K562 (cell line): ENCODE measurements around the gene VPS16. TPM values are rescaled to one million over a fixed set of nuclear protein-coding genes. Genes with fewer than 3 reads are reported as not detected.

Experiments
- BDP1 ChIP-seq: IDR thresholded peaks from 3 replicates; pipeline ENCODE4 v1.6.1; 2011; ENCODE audit not compliant: insufficient read length, insufficient read depth
- HOXB6 ChIP-seq: fragments of 250-450 bp; sonication (Bioruptor Pico); IDR thresholded peaks from 2 replicates; pipeline ENCODE4 v1.5.1; 2022; ENCODE audit warnings: mild to moderate bottlenecking, borderline replicate concordance
- KAT8 ChIP-seq: fragments of 450-650 bp; IDR thresholded peaks from 2 replicates; pipeline ENCODE4 v1.6.1; 2016; ENCODE audit warnings: low read depth, mild to moderate bottlenecking
- KLF6 ChIP-seq: fragments of 250-450 bp; sonication (Bioruptor Pico); IDR thresholded peaks from 2 replicates; pipeline ENCODE4 v1.4.0; 2020; ENCODE audit warnings: mild to moderate bottlenecking, moderate library complexity, borderline replicate concordance
- LCOR ChIP-seq: sonication (generic); formaldehyde crosslinking; IDR thresholded peaks from 2 replicates; pipeline ENCODE4 v1.8.0; 2022; ENCODE audit warnings: mild to moderate bottlenecking, missing genetic modification reagents
- MTA3 ChIP-seq: fragments of 450-650 bp; formaldehyde crosslinking; IDR thresholded peaks from 2 replicates; pipeline ENCODE4 v1.6.1; 2017; ENCODE audit warnings: mild to moderate bottlenecking, borderline replicate concordance
- SAFB ChIP-seq: fragments of 200-400 bp; formaldehyde crosslinking; IDR thresholded peaks from 2 replicates; pipeline ENCODE4 v1.6.1; 2017; ENCODE audit warnings: low read depth, low read length, borderline replicate concordance
- SETDB1 ChIP-seq: IDR thresholded peaks from one replicate; pipeline ENCODE4 v1.6.1; 2012; ENCODE audit warnings: low read length, control low read depth, inconsistent platforms
- SNIP1 ChIP-seq: fragments of 450-650 bp; IDR thresholded peaks from 2 replicates; pipeline ENCODE4 v1.7.1; 2017; ENCODE audit warnings: low read depth, mild to moderate bottlenecking
- TARDBP ChIP-seq: fragments of 450-650 bp; IDR thresholded peaks from 2 replicates; pipeline ENCODE4 v1.6.1; 2016
- TEAD2 ChIP-seq: fragments of 450-650 bp; IDR thresholded peaks from 2 replicates; pipeline ENCODE4 v1.6.1; 2016; ENCODE audit warnings: missing genetic modification characterization, control low read depth, missing compliant biosample characterization
- YY1 ChIP-seq, 3 experiments: IDR thresholded peaks; 2 replicates each; pipeline ENCODE4 v1.6.1; 2011; ENCODE audit warnings: low read length in 2 of 3, mild to moderate bottlenecking in 2 of 3, moderate library complexity in 2 of 3, borderline replicate concordance in 1 of 3, control low read depth in 1 of 3, low read depth in 1 of 3; ENCODE audit not compliant: insufficient read depth in 3 of 3, insufficient replicate concordance in 2 of 3, control insufficient read depth in 1 of 3, insufficient read length in 1 of 3; ENCODE audit errors: extremely low read depth in 1 of 3
- ZNF184 ChIP-seq: sonication (generic); formaldehyde crosslinking; IDR thresholded peaks from 2 replicates; pipeline ENCODE4 v1.5.0; 2020; ENCODE audit warnings: missing genetic modification reagents
- ZNF695 ChIP-seq: fragments of 450-650 bp; formaldehyde crosslinking; IDR thresholded peaks from 2 replicates; pipeline ENCODE4 v1.4.0; 2020; ENCODE audit warnings: mild to moderate bottlenecking, moderate library complexity
- polyA plus RNA-seq, 8 experiments: library from polyadenylated mRNA; depleted of rRNA in 4 of 8; stranded (reverse) in 5 of 8; unstranded in 3 of 8; fragments of >200 nt; fragmentation: Nextera tagmentation in 2 of 8; fragmentation: Illumina TruSeq in 1 of 8; extraction: Ambion mirVana in 2 of 8; extraction: Trizol in 1 of 8; gene quantifications; 2 replicates each; pipeline versions ENCODE4 v1.2.1 to v1.2.3, GENCODE V29; 2011 to 2014; ENCODE audit warnings: inconsistent platforms in 1 of 8, missing spikeins in 1 of 8
- total RNA-seq, 7 experiments: library from RNA; depleted of rRNA in 6 of 7; stranded (reverse); fragments of >200 nt in 6 of 7; fragmentation: Illumina TruSeq in 2 of 7; extraction: Trizol in 2 of 7; gene quantifications; 2 replicates each; pipeline versions ENCODE4 v1.2.1 to v1.2.3, GENCODE V29; 2011 to 2021; ENCODE audit warnings: low replicate concordance in 1 of 7
- TF ChIP-seq, protein P1 (sequence below): fragments of 250-450 bp; sonication (Bioruptor Pico); IDR thresholded peaks from 2 replicates; pipeline ENCODE4 v1.4.0; 2020; ENCODE audit warnings: mild to moderate bottlenecking, moderate library complexity
- TF ChIP-seq, protein P2 (sequence below): sonication (generic); formaldehyde crosslinking; IDR thresholded peaks from 2 replicates; pipeline ENCODE4 v1.8.0; 2023; ENCODE audit warnings: mild to moderate bottlenecking, missing genetic modification reagents
- TF ChIP-seq, protein P3 (sequence below), 3 experiments: fragments of 200-800 bp in 1 of 3; sonication (Bioruptor generic) in 1 of 3; sonication (generic) in 1 of 3; formaldehyde crosslinking in 1 of 3; IDR thresholded peaks; 2 replicates each; pipeline versions ENCODE4 v1.6.1 to v1.8.0; 2016 to 2022; ENCODE audit warnings: mild to moderate bottlenecking in 2 of 3, missing compliant biosample characterization in 2 of 3, missing genetic modification characterization in 2 of 3, missing genetic modification reagents in 1 of 3
- TF ChIP-seq, protein P4 (sequence below), 3 experiments: fragments of 200-800 bp in 1 of 3; fragments of 250-450 bp in 1 of 3; fragments of 450-650 bp in 1 of 3; sonication (Bioruptor Pico) in 1 of 3; sonication (Bioruptor generic) in 1 of 3; formaldehyde crosslinking in 1 of 3; IDR thresholded peaks; 2 replicates each; pipeline versions ENCODE4 v1.6.1 to v1.8.0; 2016 to 2022; ENCODE audit warnings: mild to moderate bottlenecking in 2 of 3, missing genetic modification characterization in 2 of 3, missing compliant biosample characterization in 1 of 3, moderate library complexity in 1 of 3

Gene VPS16
- total and polyA plus RNA-seq, 9 of the 15 experiments (the other 6 are each of a cell fraction or from before 2014, with no cell fraction given) = 6.8 to 24.7 (median 14.0) TPM

DNA sequence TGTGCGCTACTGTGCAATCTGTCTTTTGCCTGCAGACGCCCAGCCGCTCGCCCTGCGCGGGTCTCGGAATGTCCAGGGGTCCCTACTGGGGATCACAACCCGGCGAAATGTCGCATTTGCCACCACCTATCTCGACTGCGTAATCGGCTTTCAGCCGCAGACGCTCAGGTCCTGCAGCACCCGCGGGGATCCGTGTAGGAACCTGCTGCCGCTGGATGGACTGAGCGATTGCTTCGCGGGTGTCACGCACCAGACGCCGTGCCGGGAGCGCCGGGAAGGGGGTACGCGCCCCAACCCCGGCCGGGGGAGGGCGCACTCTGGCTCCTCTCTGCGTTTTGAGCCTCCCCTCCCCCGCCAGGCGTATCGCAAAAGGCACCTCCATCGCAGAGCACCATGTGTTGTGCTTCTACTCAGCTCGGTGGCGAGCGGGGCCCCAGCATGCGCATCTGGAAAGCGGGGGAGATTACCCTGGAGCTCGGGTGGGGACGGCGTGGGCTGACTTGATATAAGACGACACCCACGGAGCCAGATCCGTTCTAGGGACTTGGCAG, 32.0 kb downstream of the VPS16 start (continued):
- TF ChIP-seq, protein P1, sequence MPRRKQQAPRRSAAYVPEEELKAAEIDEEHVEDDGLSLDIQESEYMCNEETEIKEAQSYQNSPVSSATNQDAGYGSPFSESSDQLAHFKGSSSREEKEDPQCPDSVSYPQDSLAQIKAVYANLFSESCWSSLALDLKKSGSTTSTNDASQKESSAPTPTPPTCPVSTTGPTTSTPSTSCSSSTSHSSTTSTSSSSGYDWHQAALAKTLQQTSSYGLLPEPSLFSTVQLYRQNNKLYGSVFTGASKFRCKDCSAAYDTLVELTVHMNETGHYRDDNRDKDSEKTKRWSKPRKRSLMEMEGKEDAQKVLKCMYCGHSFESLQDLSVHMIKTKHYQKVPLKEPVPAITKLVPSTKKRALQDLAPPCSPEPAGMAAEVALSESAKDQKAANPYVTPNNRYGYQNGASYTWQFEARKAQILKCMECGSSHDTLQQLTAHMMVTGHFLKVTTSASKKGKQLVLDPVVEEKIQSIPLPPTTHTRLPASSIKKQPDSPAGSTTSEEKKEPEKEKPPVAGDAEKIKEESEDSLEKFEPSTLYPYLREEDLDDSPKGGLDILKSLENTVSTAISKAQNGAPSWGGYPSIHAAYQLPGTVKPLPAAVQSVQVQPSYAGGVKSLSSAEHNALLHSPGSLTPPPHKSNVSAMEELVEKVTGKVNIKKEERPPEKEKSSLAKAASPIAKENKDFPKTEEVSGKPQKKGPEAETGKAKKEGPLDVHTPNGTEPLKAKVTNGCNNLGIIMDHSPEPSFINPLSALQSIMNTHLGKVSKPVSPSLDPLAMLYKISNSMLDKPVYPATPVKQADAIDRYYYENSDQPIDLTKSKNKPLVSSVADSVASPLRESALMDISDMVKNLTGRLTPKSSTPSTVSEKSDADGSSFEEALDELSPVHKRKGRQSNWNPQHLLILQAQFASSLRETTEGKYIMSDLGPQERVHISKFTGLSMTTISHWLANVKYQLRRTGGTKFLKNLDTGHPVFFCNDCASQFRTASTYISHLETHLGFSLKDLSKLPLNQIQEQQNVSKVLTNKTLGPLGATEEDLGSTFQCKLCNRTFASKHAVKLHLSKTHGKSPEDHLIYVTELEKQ (CRISPR knock-in tag) = no peak
- TF ChIP-seq SAFB (no peak), SNIP1 (no peak), MTA3 (peak; percentile 67), ZNF695 (CRISPR knock-in tag) (no peak), TEAD2 (tag) (no peak), BDP1 (no peak), HOXB6 (no peak), LCOR (CRISPR knock-in tag) (0 out of 2 replicates have a peak, but pooled peaks have one; percentile 52), KLF6 (no peak), TARDBP (no peak), YY1 (IDR thresholded peaks at IDR 0.05; ENCODE audit: borderline replicate concordance in 1 of 3, control insufficient read depth in 1 of 3, extremely low read depth in 1 of 3, insufficient read depth in 3 of 3, insufficient read length in 1 of 3, insufficient replicate concordance in 2 of 3, low read depth in 1 of 3, low read length in 2 of 3) (peak in 1 of 3 experiments; percentile 49), SETDB1 (no peak), ZNF184 (no peak), KAT8 (no peak)
- TF ChIP-seq, protein P2, sequence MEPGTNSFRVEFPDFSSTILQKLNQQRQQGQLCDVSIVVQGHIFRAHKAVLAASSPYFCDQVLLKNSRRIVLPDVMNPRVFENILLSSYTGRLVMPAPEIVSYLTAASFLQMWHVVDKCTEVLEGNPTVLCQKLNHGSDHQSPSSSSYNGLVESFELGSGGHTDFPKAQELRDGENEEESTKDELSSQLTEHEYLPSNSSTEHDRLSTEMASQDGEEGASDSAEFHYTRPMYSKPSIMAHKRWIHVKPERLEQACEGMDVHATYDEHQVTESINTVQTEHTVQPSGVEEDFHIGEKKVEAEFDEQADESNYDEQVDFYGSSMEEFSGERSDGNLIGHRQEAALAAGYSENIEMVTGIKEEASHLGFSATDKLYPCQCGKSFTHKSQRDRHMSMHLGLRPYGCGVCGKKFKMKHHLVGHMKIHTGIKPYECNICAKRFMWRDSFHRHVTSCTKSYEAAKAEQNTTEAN (CRISPR knock-in tag) = no peak; the same call in 1 of the 2 replicates
- TF ChIP-seq, protein P3, sequence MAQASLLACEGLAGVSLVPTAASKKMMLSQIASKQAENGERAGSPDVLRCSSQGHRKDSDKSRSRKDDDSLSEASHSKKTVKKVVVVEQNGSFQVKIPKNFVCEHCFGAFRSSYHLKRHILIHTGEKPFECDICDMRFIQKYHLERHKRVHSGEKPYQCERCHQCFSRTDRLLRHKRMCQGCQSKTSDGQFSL (CRISPR knock-in tag; IDR thresholded peaks at IDR 0.05) = no peak
- TF ChIP-seq, protein P3 (tag; IDR thresholded peaks at IDR 0.05) = no peak
- TF ChIP-seq, protein P4, sequence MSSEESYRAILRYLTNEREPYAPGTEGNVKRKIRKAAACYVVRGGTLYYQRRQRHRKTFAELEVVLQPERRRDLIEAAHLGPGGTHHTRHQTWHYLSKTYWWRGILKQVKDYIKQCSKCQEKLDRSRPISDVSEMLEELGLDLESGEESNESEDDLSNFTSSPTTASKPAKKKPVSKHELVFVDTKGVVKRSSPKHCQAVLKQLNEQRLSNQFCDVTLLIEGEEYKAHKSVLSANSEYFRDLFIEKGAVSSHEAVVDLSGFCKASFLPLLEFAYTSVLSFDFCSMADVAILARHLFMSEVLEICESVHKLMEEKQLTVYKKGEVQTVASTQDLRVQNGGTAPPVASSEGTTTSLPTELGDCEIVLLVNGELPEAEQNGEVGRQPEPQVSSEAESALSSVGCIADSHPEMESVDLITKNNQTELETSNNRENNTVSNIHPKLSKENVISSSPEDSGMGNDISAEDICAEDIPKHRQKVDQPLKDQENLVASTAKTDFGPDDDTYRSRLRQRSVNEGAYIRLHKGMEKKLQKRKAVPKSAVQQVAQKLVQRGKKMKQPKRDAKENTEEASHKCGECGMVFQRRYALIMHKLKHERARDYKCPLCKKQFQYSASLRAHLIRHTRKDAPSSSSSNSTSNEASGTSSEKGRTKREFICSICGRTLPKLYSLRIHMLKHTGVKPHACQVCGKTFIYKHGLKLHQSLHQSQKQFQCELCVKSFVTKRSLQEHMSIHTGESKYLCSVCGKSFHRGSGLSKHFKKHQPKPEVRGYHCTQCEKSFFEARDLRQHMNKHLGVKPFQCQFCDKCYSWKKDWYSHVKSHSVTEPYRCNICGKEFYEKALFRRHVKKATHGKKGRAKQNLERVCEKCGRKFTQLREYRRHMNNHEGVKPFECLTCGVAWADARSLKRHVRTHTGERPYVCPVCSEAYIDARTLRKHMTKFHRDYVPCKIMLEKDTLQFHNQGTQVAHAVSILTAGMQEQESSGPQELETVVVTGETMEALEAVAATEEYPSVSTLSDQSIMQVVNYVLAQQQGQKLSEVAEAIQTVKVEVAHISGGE (CRISPR knock-in tag; IDR thresholded peaks at IDR 0.05) = 0 out of 6 replicates have a peak, but pooled peaks of 1 of the 3 experiments have one; percentile 46
